Esophagus muscularis mucosa (tissue), 4 donors: Measurements from ENCODE around the gene GRIK1.

Experiments
- EP300 ChIP-seq: sonication (generic); formaldehyde crosslinking; IDR thresholded peaks from one replicate; pipeline ENCODE4 v1.6.1; 2017; ENCODE audit warnings: antibody characterized with exemption
- POLR2AphosphoS5 ChIP-seq, 2 donors: sonication (generic); formaldehyde crosslinking; IDR thresholded peaks; one replicate each; pipeline ENCODE4 v1.6.1; 2017; ENCODE audit warnings: antibody characterized with exemption in 2 of 2
- TF ChIP-seq, protein P1 (sequence below), 3 experiments: fragments of 200-600 bp in 2 of 3; fragments of 450-650 bp in 1 of 3; sonication (generic) in 2 of 3; IDR thresholded peaks; one replicate each; pipeline ENCODE4 v1.5.1; 2017 to 2019; ENCODE audit warnings: antibody characterized with exemption in 3 of 3, mild to moderate bottlenecking in 2 of 3, moderate library complexity in 1 of 3

GRCh38 chr21:29961291-29962027, 21.7 kb upstream of the GRIK1 start:
- TF ChIP-seq, protein P1, sequence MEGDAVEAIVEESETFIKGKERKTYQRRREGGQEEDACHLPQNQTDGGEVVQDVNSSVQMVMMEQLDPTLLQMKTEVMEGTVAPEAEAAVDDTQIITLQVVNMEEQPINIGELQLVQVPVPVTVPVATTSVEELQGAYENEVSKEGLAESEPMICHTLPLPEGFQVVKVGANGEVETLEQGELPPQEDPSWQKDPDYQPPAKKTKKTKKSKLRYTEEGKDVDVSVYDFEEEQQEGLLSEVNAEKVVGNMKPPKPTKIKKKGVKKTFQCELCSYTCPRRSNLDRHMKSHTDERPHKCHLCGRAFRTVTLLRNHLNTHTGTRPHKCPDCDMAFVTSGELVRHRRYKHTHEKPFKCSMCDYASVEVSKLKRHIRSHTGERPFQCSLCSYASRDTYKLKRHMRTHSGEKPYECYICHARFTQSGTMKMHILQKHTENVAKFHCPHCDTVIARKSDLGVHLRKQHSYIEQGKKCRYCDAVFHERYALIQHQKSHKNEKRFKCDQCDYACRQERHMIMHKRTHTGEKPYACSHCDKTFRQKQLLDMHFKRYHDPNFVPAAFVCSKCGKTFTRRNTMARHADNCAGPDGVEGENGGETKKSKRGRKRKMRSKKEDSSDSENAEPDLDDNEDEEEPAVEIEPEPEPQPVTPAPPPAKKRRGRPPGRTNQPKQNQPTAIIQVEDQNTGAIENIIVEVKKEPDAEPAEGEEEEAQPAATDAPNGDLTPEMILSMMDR (IDR thresholded peaks at IDR 0.05): no peak
- TF ChIP-seq EP300 (no peak), POLR2AphosphoS5 (IDR thresholded peaks at IDR 0.05) (no peak)
